Activated naive CD4-positive, alpha-beta T cell treated with anti-CD3 and anti-CD28 coated beads, Interleukin-2, amount 10 ng/mL, durations not matched to agents 7 days and 5 days (primary cell): Measurements from ENCODE around the gene THRA.

Source experiments
- CTCF ChIA-PET: fragments of 350-600 bp; sonication (Branson Sonifier 250); formaldehyde crosslinking; loops from one replicate; lab custom pipeline; 2021; ENCODE audit warnings: antibody characterized with exemption; lab: Charles Lee
- DNase-seq: peaks from one replicate; pipeline ENCODE4 v3.0.0-alpha.2; 2020
- H3K27ac Mint-ChIP-seq: one replicate; pipeline ENCODE4 v1.8.0; 2021; ENCODE audit warnings: mild to moderate bottlenecking, moderate library complexity, mixed read lengths
- H3K27me3 Mint-ChIP-seq: one replicate; pipeline ENCODE4 v1.8.0; 2021; ENCODE audit warnings: mild to moderate bottlenecking, mixed read lengths
- H3K36me3 Mint-ChIP-seq: one replicate; pipeline ENCODE4 v1.8.0; 2021; ENCODE audit warnings: mixed read lengths
- H3K4me1 Mint-ChIP-seq: one replicate; pipeline ENCODE4 v1.8.0; 2021; ENCODE audit warnings: mixed read lengths
- H3K4me3 Mint-ChIP-seq: one replicate; pipeline ENCODE4 v1.8.0; 2021; ENCODE audit warnings: mild to moderate bottlenecking, moderate library complexity, mixed read lengths
- H3K9me3 Mint-ChIP-seq: one replicate; pipeline ENCODE4 v1.8.0; 2021; ENCODE audit warnings: mixed read lengths

THRA gene

GRCh38 chr17:40034426-40035161 is 28.2 kb upstream of the THRA start:
- no peaks in the 10 kb centered on the region for H3K4me1 Mint-ChIP-seq
- no peak for DNase-seq
- no peak overlapping the region for H3K4me3 Mint-ChIP-seq
- CTCF ChIA-PET: interaction anchor here (0.8 to 2.6 kb wide), 6 partner anchors 8 to 78 kb away, joined by 3 to 9 read pairs (median 4); no protein-coding TSS in a partner anchor
- H3K27me3 Mint-ChIP-seq: no peaks in the 10 kb centered on the region
- no peaks in the 10 kb centered on the region for H3K9me3 Mint-ChIP-seq
- no peak overlapping the region for H3K27ac Mint-ChIP-seq
- H3K36me3 Mint-ChIP-seq: peaks cover 33% of the 10 kb centered on the region

GRCh38 chr17:40035162-40035559 is 27.6 kb upstream of the THRA start:
- CTCF ChIA-PET: interaction anchor here (0.7 to 2.9 kb wide), 9 partner anchors 9 to 82 kb away, joined by 3 to 10 read pairs (median 4); no protein-coding TSS in a partner anchor
- H3K9me3 Mint-ChIP-seq: no peaks in the 10 kb centered on the region
- H3K27me3 Mint-ChIP-seq: no peaks in the 10 kb centered on the region
- no peak for DNase-seq
- H3K36me3 Mint-ChIP-seq: peaks cover 30% of the 10 kb centered on the region
- no peak overlapping the region for H3K27ac Mint-ChIP-seq
- H3K4me3 Mint-ChIP-seq: no peak overlapping the region
- no peaks in the 10 kb centered on the region for H3K4me1 Mint-ChIP-seq

GRCh38 chr17:40038882-40039513 is 23.8 kb upstream of the THRA start:
- H3K36me3 Mint-ChIP-seq: peaks cover 20% of the 10 kb centered on the region
- no peak overlapping the region for H3K4me3 Mint-ChIP-seq
- H3K4me1 Mint-ChIP-seq: no peaks in the 10 kb centered on the region
- no peak overlapping the region for H3K27ac Mint-ChIP-seq
- no peak for DNase-seq
- no peaks in the 10 kb centered on the region for H3K27me3 Mint-ChIP-seq
- CTCF ChIA-PET: interaction anchor here (0.8 to 1.1 kb wide), 5 partner anchors 11 to 129 kb away, joined by 3 to 5 read pairs (median 4); partner anchors contain the start of gene THRA
- H3K9me3 Mint-ChIP-seq: no peaks in the 10 kb centered on the region

GRCh38 chr17:40041196-40041595 is 21.6 kb upstream of the THRA start:
- peaks cover 23% of the 10 kb centered on the region for H3K36me3 Mint-ChIP-seq
- H3K4me1 Mint-ChIP-seq: no peaks in the 10 kb centered on the region
- CTCF ChIA-PET: no interaction called here
- no peak for DNase-seq
- no peak overlapping the region for H3K4me3 Mint-ChIP-seq
- no peaks in the 10 kb centered on the region for H3K27me3 Mint-ChIP-seq
- H3K27ac Mint-ChIP-seq: no peak overlapping the region
- H3K9me3 Mint-ChIP-seq: no peaks in the 10 kb centered on the region

GRCh38 chr17:40056379-40057015 is 6.3 kb upstream of the THRA start:
- Mint-ChIP-seq H3K4me3 (no peak overlapping the region), H3K9me3 (no peaks in the 10 kb centered on the region), H3K27ac (no peak overlapping the region), H3K4me1 (peaks cover 33% of the 10 kb centered on the region), H3K27me3 (peaks cover 56% of the 10 kb centered on the region), H3K36me3 (peaks cover 10% of the 10 kb centered on the region)
- CTCF ChIA-PET: interaction anchor here (0.9 kb wide), 1 partner anchor 19 kb away, joined by 3 read pairs; no protein-coding TSS in a partner anchor
- no peak for DNase-seq

GRCh38 chr17:40058186-40058784 is 4.5 kb upstream of the THRA start:
- peaks cover 32% of the 10 kb centered on the region for H3K4me1 Mint-ChIP-seq
- peaks cover 67% of the 10 kb centered on the region for H3K27me3 Mint-ChIP-seq
- no peak overlapping the region for H3K27ac Mint-ChIP-seq
- no peak for DNase-seq
- H3K36me3 Mint-ChIP-seq: peaks cover 2% of the 10 kb centered on the region
- CTCF ChIA-PET: interaction anchor here (1.0 to 3.3 kb wide), 2 partner anchors 45 to 54 kb away, joined by 3 to 17 read pairs; no protein-coding TSS in a partner anchor
- H3K4me3 Mint-ChIP-seq: no peak overlapping the region
- no peaks in the 10 kb centered on the region for H3K9me3 Mint-ChIP-seq

- H3K4me3 Mint-ChIP-seq: no peak overlapping the region
- CTCF ChIA-PET: interaction anchor here (1.3 to 3.3 kb wide), 2 partner anchors 27 to 53 kb away, joined by 4 to 17 read pairs; no protein-coding TSS in a partner anchor
- DNase-seq: no peak
- peaks cover 2% of the 10 kb centered on the region for H3K36me3 Mint-ChIP-seq
- peaks cover 73% of the 10 kb centered on the region for H3K27me3 Mint-ChIP-seq
- peaks cover 33% of the 10 kb centered on the region for H3K4me1 Mint-ChIP-seq
- H3K9me3 Mint-ChIP-seq: no peaks in the 10 kb centered on the region
- no peak overlapping the region for H3K27ac Mint-ChIP-seq
Measured at GRCh38 chr17:40058865-40059264, 3.9 kb upstream of the THRA start.

GRCh38 chr17:40059729-40060475 is 2.9 kb upstream of the THRA start:
- Mint-ChIP-seq H3K4me1 (peaks cover 34% of the 10 kb centered on the region), H3K27me3 (peaks cover 84% of the 10 kb centered on the region), H3K27ac (no peak overlapping the region), H3K4me3 (no peak overlapping the region), H3K9me3 (no peaks in the 10 kb centered on the region), H3K36me3 (no peaks in the 10 kb centered on the region)
- CTCF ChIA-PET: interaction anchor here (1.1 to 3.3 kb wide), 4 partner anchors 15 to 52 kb away, joined by 4 to 17 read pairs (median 8); no protein-coding TSS in a partner anchor
- DNase-seq: no peak

- no peak overlapping the region for H3K27ac Mint-ChIP-seq
- no peak for DNase-seq
- H3K36me3 Mint-ChIP-seq: no peaks in the 10 kb centered on the region
- CTCF ChIA-PET: interaction anchor here (1.1 to 2.9 kb wide), 4 partner anchors 14 to 52 kb away, joined by 5 to 11 read pairs (median 8); no protein-coding TSS in a partner anchor
- H3K4me3 Mint-ChIP-seq: no peak overlapping the region
- peaks cover 86% of the 10 kb centered on the region for H3K27me3 Mint-ChIP-seq
- H3K9me3 Mint-ChIP-seq: no peaks in the 10 kb centered on the region
- H3K4me1 Mint-ChIP-seq: peaks cover 33% of the 10 kb centered on the region
Measured at GRCh38 chr17:40060887-40061608, 1.7 kb upstream of the THRA start.

- CTCF ChIA-PET: interaction anchor here (0.7 to 2.9 kb wide), 6 partner anchors 14 to 52 kb away, joined by 3 to 11 read pairs (median 6); no protein-coding TSS in a partner anchor
- Mint-ChIP-seq H3K27me3 (peaks cover 80% of the 10 kb centered on the region), H3K4me3 (peak overlapping the region; percentile 82), H3K4me1 (peaks cover 36% of the 10 kb centered on the region), H3K36me3 (no peaks in the 10 kb centered on the region), H3K27ac (peak overlapping the region; percentile 24), H3K9me3 (no peaks in the 10 kb centered on the region)
- DNase-seq: no peak
Measured at GRCh38 chr17:40061609-40062038, 1.1 kb upstream of the THRA start.

GRCh38 chr17:40063187-40063771 is 514 bp downstream of the THRA start:
- no peak overlapping the region for H3K27ac Mint-ChIP-seq
- no peaks in the 10 kb centered on the region for H3K36me3 Mint-ChIP-seq
- H3K9me3 Mint-ChIP-seq: no peaks in the 10 kb centered on the region
- peaks cover 64% of the 10 kb centered on the region for H3K27me3 Mint-ChIP-seq
- CTCF ChIA-PET: interaction anchor here (0.9 to 6.9 kb wide), 5 partner anchors 10 to 49 kb away, joined by 3 to 79 read pairs (median 4); no protein-coding TSS in a partner anchor
- peak; percentile 50 for DNase-seq
- H3K4me1 Mint-ChIP-seq: peaks cover 43% of the 10 kb centered on the region
- H3K4me3 Mint-ChIP-seq: peak overlapping the region; percentile 75

- Mint-ChIP-seq H3K27ac (no peak overlapping the region), H3K9me3 (no peaks in the 10 kb centered on the region), H3K4me1 (peaks cover 48% of the 10 kb centered on the region), H3K36me3 (no peaks in the 10 kb centered on the region), H3K27me3 (peaks cover 58% of the 10 kb centered on the region), H3K4me3 (peak overlapping the region; percentile 75)
- no peak for DNase-seq
- CTCF ChIA-PET: interaction anchor here (1.2 to 6.9 kb wide), 5 partner anchors 9 to 49 kb away, joined by 3 to 79 read pairs (median 11); no protein-coding TSS in a partner anchor
Measured at GRCh38 chr17:40063901-40064531, 1.3 kb downstream of the THRA start.
